DOHH2 (cell line): ENCODE results near the gene COG6.
A peak's percentile ranks its signal among the peaks of the same experiment; 100 is the strongest.

Experiments
- H3F3A ChIP-seq: fragments of 200-600 bp; sonication (generic), shearing (Covaris generic); 2 replicates; pipeline ENCODE4 v1.6.0; 2016; ENCODE audit warnings: antibody characterized with exemption, mild to moderate bottlenecking; ENCODE audit not compliant: control insufficient read depth, insufficient read depth
- H3K27ac ChIP-seq: fragments of 200-600 bp; sonication (generic); 2 replicates; pipeline ENCODE4 v1.5.1; 2014; ENCODE audit warnings: low read depth, mild to moderate bottlenecking, low read length, moderate library complexity
- H3K27me3 ChIP-seq: fragments of 200-600 bp; sonication (generic); 2 replicates; pipeline ENCODE4 v1.6.1; 2014; ENCODE audit warnings: mild to moderate bottlenecking, low read length, mixed read lengths; ENCODE audit not compliant: control insufficient read depth
- H3K36me3 ChIP-seq: fragments of 200-600 bp; sonication (generic); 2 replicates; pipeline ENCODE4 v1.6.1; 2014; ENCODE audit warnings: mild to moderate bottlenecking, low read length, moderate library complexity, mixed read lengths; ENCODE audit not compliant: control insufficient read depth
- H3K4me1 ChIP-seq: fragments of 200-600 bp; sonication (generic); 2 replicates; pipeline ENCODE4 v1.6.1; 2014; ENCODE audit warnings: mild to moderate bottlenecking, low read length, mixed read lengths; ENCODE audit not compliant: control insufficient read depth
- H3K4me2 ChIP-seq: fragments of 200-600 bp; sonication (generic); 2 replicates; pipeline ENCODE4 v1.6.0; 2014; ENCODE audit warnings: mild to moderate bottlenecking, low read length, moderate library complexity
- H3K4me3 ChIP-seq: fragments of 200-600 bp; sonication (generic); 2 replicates; pipeline ENCODE4 v1.5.1; 2014; ENCODE audit warnings: mild to moderate bottlenecking, low read length, mixed read lengths
- H3K79me2 ChIP-seq: fragments of 200-600 bp; sonication (generic); 2 replicates; pipeline ENCODE4 v1.6.1; 2014; ENCODE audit warnings: mild to moderate bottlenecking, low read length, mixed read lengths; ENCODE audit not compliant: control insufficient read depth
- H3K9me2 ChIP-seq: fragments of 200-600 bp; sonication (generic); replicated peaks from 2 replicates; pipeline ENCODE4 v1.6.1; 2014; ENCODE audit warnings: mild to moderate bottlenecking, low read length, mixed read lengths; ENCODE audit not compliant: control insufficient read depth
- H3K9me3 ChIP-seq: fragments of 200-600 bp; sonication (generic); 2 replicates; pipeline ENCODE4 v1.6.1; 2014; ENCODE audit warnings: antibody characterized with exemption, low read length, mixed read lengths; ENCODE audit not compliant: control insufficient read depth, insufficient read depth
- H4K20me1 ChIP-seq: fragments of 200-600 bp; sonication (generic); 2 replicates; pipeline ENCODE4 v1.6.0; 2014; ENCODE audit warnings: low read depth, mild to moderate bottlenecking, antibody characterized with exemption, low read length, moderate library complexity; ENCODE audit not compliant: control insufficient read depth, insufficient read depth
- EZH2phosphoT487 ChIP-seq: fragments of 200-600 bp; sonication (generic); IDR thresholded peaks from 2 replicates; pipeline ENCODE4 v1.6.1; 2017; ENCODE audit warnings: borderline replicate concordance, mild to moderate bottlenecking, antibody characterized with exemption, low read length, moderate library complexity, mixed read lengths
- TF ChIP-seq, protein P1 (sequence below): fragments of 200-600 bp; sonication (generic); IDR thresholded peaks from one replicate; pipeline ENCODE4 v1.5.1; 2014; ENCODE audit warnings: antibody characterized with exemption, mild to moderate bottlenecking, low read depth, low read length; ENCODE audit not compliant: poor library complexity, severe bottlenecking

The COG6 gene

DNA sequence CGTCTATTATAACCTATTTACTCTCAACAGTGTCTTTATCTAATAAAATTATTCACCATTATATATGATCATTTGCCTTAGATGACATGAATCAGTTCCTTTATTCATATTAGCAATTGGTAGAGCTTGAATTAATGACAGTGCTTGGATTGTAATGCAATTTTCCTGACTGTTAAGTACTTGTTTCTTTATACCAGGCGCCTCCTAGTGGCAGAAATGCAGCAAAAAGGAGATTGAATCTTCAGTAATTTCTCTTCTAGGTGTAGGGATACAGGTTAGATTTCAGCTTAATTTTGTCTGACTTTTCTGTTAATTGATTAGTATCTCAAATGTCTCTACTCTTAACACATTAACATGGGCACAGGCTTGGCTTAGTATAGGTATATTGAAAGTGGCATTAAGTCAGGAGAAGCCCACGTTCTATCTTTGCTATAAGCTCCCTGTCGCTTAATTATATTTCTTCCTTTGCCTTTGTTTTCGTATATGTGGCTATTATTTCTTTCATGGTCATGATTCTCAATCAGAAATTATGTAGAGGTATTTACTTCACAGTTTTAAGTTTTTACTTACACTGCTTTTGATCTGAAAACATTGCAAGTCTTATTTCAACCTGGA is 43.3 kb upstream of the COG6 start:
- no peaks in the 10 kb centered on the region for H4K20me1 ChIP-seq
- H3K4me1 ChIP-seq = 0 out of 2 replicates have a peak, but pooled peaks cover 3% of the 10 kb centered on the region
- no peak for TF ChIP-seq EZH2phosphoT487
- TF ChIP-seq, protein P1, sequence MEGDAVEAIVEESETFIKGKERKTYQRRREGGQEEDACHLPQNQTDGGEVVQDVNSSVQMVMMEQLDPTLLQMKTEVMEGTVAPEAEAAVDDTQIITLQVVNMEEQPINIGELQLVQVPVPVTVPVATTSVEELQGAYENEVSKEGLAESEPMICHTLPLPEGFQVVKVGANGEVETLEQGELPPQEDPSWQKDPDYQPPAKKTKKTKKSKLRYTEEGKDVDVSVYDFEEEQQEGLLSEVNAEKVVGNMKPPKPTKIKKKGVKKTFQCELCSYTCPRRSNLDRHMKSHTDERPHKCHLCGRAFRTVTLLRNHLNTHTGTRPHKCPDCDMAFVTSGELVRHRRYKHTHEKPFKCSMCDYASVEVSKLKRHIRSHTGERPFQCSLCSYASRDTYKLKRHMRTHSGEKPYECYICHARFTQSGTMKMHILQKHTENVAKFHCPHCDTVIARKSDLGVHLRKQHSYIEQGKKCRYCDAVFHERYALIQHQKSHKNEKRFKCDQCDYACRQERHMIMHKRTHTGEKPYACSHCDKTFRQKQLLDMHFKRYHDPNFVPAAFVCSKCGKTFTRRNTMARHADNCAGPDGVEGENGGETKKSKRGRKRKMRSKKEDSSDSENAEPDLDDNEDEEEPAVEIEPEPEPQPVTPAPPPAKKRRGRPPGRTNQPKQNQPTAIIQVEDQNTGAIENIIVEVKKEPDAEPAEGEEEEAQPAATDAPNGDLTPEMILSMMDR = peak; percentile 87
- no peak overlapping the region for H3K27ac ChIP-seq
- H3F3A ChIP-seq = no peaks in the 10 kb centered on the region
- H3K4me3 ChIP-seq = no peak overlapping the region
- no peaks in the 10 kb centered on the region for H3K27me3 ChIP-seq
- no peaks in the 10 kb centered on the region for H3K9me3 ChIP-seq
- no peaks in the 10 kb centered on the region for H3K9me2 ChIP-seq
- H3K36me3 ChIP-seq = no peaks in the 10 kb centered on the region
- no peaks in the 10 kb centered on the region for H3K79me2 ChIP-seq
- H3K4me2 ChIP-seq = no peak overlapping the region

- Histone ChIP-seq H3K9me3 (no peaks in the 10 kb centered on the region), H3K9me2 (no peaks in the 10 kb centered on the region)
Measured at GRCh38 chr13:39616087-39616694, 39.3 kb upstream of the COG6 start.

DNA sequence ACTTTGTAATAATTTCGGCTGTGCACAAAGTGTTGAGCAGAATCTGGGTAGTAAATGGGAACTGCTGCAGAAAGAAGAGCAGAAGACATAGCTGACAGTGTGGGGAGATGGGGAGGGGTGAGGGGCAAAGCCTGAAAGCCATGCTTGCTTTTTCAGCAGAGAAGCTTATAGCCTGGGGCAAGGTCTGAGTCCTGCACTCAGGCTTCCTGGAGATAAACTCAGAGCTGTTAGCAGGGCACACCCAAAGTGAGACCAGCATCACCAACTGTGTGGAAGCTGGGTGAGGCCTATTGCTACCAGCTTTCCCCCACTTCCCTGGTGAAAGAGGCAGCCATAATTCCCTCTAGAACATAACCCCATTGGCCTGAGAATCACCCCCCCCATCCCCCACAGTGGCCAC is 36.9 kb upstream of the COG6 start:
- TF ChIP-seq, protein P1 = no peak
- TF ChIP-seq EZH2phosphoT487 = no peak
- no peak overlapping the region for H3K4me2 ChIP-seq
- H3K27ac ChIP-seq = no peak overlapping the region
- H3K4me3 ChIP-seq = no peak overlapping the region
- H3K9me3 ChIP-seq = no peaks in the 10 kb centered on the region
- no peaks in the 10 kb centered on the region for H4K20me1 ChIP-seq
- H3K9me2 ChIP-seq = no peaks in the 10 kb centered on the region
- no peaks in the 10 kb centered on the region for H3F3A ChIP-seq
- no peaks in the 10 kb centered on the region for H3K79me2 ChIP-seq
- H3K4me1 ChIP-seq = no peaks in the 10 kb centered on the region
- H3K36me3 ChIP-seq = no peaks in the 10 kb centered on the region
- H3K27me3 ChIP-seq = no peaks in the 10 kb centered on the region

More at GRCh38 chr13:39616087-39616694, 39.3 kb upstream of the COG6 start:
- H3K27me3 ChIP-seq = no peaks in the 10 kb centered on the region
- H3K4me1 ChIP-seq = 0 out of 2 replicates have a peak, but pooled peaks cover 3% of the 10 kb centered on the region
- H3F3A ChIP-seq = no peaks in the 10 kb centered on the region
- H3K36me3 ChIP-seq = no peaks in the 10 kb centered on the region
- H4K20me1 ChIP-seq = no peaks in the 10 kb centered on the region
- TF ChIP-seq, protein P1 = peak; percentile 73
- no peak for TF ChIP-seq EZH2phosphoT487
- no peak overlapping the region for H3K4me3 ChIP-seq
- no peaks in the 10 kb centered on the region for H3K79me2 ChIP-seq
- no peak overlapping the region for H3K27ac ChIP-seq
- H3K4me2 ChIP-seq = no peak overlapping the region
